ENCODE results near the gene ILK.

GRCh38 chr11:6570691-6571427 is 32.7 kb upstream of the ILK start:
- TF ChIP-seq POLR2A (IDR thresholded peaks at IDR 0.05): no peak
- TF ChIP-seq CTCF (IDR thresholded peaks at IDR 0.05): no peak

Data from body of pancreas (tissue), 4 donors.